ENCODE data around the gene NDP.

DNA sequence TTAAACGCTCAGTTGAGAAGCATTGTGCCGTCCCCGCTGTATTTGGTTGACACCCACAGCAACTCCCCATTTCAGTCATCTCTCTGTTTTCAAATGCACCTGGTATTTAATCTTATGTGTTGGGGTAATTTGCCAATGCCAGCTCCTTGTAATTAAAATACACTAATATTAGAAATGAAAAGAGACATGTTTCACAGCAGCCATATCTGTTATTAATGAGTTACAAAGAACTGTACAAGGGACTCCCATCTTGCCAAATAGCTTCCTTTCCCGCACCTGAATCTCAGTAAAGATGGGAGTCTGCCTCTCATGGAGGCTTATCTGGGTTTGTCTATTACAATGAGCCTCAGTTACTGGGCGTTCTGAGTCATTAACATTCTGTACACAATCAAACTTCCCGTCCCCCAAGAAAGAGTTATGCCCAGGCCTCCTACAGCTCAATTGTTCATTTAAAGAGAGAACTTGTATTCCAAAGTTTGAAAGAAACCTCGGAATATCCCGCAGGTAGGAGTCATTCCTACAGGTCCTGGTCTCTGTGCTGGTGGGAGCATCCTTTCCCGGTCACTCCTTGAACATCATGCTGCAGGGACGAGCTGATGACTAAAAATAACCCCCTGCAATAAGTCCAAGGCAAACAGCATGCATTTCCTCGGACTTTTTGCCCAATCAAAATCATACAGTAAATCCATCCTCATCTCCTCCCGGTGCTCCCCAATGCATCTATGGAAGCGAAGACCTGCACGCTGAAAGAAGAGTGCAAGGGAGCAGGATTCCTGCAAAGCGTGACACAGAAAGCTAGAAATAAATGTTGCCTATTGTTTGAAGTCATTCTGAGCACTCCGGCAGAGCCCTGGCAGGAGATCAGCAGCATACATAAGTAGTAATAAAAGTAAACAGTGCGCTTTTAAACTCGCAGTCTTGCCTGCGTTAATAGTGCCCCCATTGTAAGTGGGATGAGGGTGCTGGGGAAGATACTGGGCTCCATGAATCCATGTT lies 926 bp downstream of the NDP start:
- TF ChIP-seq, protein P1, sequence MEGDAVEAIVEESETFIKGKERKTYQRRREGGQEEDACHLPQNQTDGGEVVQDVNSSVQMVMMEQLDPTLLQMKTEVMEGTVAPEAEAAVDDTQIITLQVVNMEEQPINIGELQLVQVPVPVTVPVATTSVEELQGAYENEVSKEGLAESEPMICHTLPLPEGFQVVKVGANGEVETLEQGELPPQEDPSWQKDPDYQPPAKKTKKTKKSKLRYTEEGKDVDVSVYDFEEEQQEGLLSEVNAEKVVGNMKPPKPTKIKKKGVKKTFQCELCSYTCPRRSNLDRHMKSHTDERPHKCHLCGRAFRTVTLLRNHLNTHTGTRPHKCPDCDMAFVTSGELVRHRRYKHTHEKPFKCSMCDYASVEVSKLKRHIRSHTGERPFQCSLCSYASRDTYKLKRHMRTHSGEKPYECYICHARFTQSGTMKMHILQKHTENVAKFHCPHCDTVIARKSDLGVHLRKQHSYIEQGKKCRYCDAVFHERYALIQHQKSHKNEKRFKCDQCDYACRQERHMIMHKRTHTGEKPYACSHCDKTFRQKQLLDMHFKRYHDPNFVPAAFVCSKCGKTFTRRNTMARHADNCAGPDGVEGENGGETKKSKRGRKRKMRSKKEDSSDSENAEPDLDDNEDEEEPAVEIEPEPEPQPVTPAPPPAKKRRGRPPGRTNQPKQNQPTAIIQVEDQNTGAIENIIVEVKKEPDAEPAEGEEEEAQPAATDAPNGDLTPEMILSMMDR (IDR thresholded peaks at IDR 0.05; ENCODE audit: insufficient read depth, low read length, poor library complexity, severe bottlenecking): no peak
- TF ChIP-seq EZH2phosphoT487 (conservative IDR thresholded peaks at IDR 0.05; ENCODE audit: low read length): no peak
